GM19395 (cell line): ENCODE results near the gene TBRG4.
"Not testable (repeated sequence)": the region's sequence is repeated elsewhere in the genome, so short reads cannot be mapped to it uniquely, and the experiment has no call there.

Experiments used
- ATAC-seq: cut with Tn5 transposase; IDR thresholded peaks from one replicate; pipeline ENCODE4 v1.9.1; 2021; ENCODE audit warnings: mild to moderate bottlenecking, moderate library complexity; ENCODE audit not compliant: unreplicated experiment

Gene TBRG4

DNA sequence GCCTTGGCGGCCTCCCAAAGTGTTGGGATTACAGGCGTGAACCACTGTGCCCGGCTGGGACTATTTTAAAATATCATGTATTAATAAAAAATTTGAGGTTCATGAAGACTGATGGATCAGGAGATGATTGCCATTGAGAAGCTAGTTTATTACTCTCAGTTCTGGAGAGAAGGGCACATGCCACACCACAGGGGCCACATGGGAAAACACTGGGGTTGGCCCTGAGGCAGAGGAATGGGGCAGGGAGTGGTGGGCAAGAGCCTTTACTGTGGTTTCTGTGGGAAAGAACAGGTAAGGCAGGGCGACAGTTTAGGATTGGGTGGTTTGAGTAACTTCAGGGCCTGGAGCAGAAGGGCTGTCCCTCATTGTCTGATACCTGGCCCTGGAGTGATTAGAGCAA is 6.8 kb upstream of the TBRG4 start:
- no peak for ATAC-seq

DNA sequence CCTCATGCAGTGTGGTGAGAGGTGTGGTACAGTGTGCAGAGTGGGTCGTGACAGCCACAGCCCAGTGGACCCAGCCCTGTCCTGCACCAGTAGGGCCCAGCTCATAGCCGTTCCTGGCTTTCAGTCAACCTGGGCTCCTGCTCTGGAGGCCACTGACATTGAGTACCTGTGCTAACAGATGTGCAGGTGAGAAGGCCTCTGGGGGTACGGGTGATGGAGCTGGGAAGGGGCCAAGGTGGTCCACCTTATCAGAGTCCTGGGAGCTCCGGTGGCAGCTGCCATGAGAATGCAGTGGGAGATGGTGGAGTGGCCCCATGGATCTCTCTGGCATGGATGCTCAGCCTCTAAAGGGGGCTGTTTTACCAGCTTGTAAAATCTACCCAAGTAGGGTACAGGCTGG is 6.1 kb upstream of the TBRG4 start:
- no peak for ATAC-seq

DNA sequence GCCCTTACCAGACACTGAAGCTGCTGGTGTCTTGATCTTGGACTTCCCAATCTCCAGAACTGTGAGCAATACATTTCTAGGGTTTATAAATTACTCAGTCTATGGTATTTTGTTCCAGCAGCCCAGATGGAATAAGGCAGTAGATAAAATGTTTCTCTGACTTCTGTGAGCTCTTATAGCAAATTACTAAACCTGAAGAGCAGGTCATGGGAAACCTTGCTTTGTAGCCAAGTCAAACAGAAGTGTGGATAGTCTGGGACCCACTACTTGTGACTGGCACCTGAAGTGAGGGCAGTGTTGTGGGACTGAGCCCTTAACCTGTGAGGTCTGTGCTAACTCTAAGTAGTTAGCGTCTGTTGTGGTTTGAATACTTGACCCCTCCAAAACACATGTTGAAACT is 4.6 kb upstream of the TBRG4 start:
- no peak for ATAC-seq

DNA sequence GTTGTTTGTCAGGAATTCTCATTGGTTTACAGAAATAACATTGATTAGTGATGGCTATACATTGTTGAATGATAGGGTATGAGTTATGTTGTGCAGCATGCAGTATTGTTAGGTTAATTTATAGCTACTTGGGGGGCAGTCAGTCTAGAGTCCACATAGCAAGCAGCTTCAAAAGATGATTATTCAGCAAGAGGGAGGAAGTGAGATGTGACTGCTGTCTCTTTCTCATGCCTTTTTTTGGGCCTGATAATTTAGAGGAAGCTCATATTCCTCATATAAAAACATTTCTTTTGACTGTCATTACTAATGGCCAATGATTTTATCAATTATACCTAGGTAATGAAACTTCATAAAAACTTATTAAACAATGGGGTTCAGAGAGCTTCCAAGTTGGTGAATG is 3.4 kb upstream of the TBRG4 start:
- ATAC-seq: no peak

DNA sequence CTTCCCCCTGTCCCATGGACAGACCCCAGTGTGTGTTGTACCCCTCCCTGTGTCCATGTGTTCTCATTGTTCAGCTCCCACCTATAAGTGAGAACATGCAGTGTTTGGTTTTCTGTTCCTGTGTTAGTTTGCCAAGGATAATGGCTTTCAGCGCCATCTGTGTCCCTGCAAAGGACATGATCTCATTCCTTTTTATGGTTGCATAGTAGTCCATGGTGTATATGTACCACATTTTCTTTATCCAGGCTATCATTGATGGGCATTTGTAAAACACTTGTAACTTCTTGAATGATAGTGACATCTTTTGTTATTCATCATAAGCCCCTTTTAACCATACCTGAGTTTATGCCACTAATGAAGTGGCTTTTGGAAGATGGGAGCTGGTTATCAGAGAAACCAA is 2.8 kb upstream of the TBRG4 start:
- not testable (repeated sequence) for ATAC-seq

DNA sequence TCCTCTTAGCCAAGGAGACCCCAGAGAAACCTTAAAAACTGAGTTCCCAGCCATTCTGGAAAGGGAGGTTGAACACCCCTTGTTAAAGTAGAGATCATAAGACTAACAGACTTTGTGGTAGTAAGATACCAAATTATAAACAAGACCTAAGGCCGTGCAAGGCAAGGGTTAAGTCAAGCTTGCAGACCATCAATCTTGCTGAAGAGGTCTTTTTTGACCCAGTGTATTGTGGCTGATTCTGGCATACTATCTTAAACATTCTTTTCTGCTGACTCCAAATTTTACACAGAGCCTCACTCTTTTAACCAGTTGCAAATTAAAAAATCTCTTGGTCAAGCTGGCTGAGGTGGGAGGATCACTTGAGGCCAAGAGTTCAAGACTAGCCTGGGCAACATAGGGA is 1.2 kb upstream of the TBRG4 start:
- ATAC-seq: no peak

DNA sequence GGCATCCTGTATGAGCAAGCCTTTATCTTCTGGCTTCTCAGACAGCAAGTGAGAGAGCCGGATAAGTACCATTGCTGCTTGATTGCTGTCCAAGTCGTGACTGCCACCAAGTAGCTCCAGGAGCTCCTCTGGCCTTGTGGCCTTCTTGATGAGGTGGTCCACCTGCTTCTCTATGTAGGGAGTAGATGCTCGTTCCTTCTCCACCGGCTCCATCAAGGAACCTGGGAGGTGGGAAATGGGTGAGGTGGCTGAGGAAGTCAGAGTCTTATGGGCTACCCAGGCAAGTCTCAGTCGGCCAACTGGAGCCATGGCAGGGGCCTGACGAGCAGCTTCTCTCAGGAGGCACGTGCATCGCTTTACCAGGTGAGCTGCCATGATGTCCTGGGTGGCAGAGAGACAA is 2.6 kb downstream of the TBRG4 start:
- ATAC-seq: no peak

DNA sequence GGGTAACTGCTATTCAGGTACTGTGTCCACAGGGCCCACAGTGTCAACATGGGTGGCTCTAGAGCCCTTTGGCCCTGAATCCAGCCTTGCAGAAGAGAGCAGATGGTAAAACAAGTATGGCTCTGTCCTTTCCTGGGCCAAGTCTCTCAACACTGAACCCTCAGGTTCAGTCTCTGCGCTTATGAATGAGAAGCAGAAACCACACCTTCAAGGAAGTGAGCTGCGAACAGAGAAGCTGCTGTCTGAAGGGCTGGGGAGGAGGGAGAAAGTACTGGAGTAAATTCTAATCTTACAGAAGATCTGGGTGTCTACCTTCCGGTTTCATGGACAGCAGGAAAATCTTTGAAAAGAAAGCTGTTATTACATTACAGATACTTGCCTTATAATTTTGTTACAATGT is 4.1 kb downstream of the TBRG4 start:
- no peak for ATAC-seq

DNA sequence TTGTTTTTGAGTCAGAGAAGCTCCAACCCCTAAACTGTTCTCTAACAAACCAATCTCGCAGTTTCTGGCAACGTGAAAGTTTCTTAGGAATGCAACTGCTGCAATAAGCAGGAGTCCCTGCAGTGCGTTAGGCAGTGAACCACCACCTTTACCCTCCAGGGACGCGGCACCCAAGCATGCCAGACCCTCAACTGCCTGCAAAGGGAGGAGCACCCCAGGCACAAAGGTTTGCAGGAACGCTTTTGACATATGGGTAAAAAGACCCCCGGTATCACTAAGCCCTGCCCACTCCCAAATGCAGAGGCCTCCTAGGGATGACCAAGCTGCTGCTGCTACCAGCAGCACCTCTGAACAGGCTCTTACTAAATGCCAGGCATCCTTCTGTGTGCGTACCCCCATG is 4.7 kb downstream of the TBRG4 start:
- no peak for ATAC-seq

DNA sequence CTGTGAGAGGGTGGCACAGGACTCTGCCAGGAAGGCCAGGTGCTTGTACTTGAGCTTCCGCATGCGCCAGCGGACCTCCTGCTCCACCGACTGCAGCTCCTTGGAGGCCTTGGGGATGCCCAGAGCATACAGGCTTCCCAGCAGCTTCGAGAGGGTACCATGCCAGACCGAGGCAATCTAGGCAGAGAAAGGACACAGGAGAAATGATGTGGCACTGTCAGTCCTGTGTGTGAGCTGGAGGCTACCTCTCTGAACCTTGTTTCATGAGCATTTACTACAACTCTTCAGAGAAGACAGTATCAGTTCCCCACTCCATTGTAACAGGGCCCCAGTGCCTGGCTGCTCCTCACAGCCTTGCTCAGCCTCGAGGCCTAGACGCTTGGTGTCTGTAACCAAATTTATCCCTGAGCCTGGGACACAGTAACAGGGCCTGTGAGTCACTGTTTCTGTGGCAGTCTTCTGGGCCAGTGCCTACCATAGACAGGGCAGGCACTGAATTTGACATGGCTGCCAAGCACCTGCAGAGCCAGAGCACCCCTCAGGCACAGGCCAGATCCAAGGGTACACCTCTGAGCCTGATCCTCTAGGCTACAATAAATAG is 5.8 kb downstream of the TBRG4 start:
- no peak for ATAC-seq

DNA sequence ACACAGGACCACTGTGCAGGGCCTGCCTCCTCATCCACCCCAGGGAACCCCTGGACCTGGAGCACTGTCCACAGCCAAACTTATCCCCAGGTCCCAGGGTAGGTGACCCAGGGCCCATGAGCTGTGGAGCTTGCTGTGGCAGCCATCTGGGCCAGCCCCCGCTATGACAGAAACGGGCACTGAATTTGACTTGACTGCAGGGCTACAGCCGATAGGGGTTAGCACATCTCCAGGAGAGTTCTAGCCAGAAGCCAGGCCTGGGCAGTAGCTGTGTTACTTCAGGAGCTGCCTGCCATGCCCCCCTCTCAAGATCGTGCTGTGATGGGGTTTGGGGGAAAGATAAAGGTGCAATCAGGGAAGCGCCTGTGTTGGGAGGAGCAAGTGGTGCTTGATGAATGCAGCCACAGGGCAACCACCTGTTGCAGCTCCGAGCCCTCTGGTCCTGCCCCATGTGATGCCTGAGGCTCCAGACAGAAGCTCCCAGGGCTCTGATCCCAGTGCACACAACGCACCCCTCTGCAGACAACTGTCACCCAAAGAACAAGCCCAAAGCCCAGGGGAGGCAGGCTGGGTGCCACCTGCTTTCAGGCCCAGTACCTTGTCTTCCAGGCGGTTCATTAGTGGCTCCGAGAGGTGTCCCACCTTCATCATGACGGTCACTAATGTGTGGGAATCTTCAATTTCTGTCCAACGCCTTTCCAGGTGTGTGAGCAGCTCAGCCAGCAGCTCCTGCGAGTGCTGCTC is 6.5 kb downstream of the TBRG4 start:
- ATAC-seq: no peak

DNA sequence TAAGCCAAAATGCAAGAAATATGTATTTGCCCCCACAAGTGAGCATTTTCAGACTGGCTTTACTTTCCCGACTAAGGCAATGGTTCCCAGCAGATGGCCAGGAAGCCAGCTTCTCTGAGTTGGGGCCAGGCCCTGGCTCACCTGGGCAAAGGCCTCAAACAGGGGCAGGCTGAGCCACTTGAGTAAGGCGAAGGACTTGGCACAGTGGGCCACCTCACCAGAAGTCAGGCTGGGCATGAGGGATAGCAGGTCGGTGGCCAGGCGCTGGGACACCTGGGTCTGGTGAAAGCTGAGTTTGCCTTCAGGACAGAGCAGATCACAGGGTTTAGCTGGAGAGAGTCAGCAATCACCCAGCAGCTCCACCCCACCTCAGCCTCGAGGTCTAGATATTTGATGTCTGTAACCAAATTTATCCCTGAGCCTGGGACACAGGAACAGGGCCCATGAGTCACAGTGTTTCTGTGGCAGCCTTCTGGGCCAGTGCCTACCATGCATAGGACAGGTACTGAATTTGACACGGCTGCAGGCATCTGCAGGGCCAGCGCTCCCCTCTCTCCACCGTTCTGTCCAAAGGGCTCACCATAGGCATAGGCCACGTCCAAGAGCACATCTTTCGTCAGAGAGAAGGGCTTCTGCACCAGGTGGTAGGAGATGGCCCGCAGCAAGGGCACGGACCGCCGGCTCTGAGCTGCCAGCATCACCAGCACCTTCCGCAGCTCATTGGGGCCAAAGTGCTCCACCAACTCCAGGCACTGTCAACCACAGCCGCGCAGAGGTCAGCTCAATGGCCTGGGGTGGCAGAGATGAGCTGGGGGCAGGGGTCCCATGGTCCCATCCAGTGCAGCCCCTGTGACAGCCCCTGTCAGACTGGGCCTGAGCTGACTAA is 7.3 kb downstream of the TBRG4 start:
- ATAC-seq: no peak

DNA sequence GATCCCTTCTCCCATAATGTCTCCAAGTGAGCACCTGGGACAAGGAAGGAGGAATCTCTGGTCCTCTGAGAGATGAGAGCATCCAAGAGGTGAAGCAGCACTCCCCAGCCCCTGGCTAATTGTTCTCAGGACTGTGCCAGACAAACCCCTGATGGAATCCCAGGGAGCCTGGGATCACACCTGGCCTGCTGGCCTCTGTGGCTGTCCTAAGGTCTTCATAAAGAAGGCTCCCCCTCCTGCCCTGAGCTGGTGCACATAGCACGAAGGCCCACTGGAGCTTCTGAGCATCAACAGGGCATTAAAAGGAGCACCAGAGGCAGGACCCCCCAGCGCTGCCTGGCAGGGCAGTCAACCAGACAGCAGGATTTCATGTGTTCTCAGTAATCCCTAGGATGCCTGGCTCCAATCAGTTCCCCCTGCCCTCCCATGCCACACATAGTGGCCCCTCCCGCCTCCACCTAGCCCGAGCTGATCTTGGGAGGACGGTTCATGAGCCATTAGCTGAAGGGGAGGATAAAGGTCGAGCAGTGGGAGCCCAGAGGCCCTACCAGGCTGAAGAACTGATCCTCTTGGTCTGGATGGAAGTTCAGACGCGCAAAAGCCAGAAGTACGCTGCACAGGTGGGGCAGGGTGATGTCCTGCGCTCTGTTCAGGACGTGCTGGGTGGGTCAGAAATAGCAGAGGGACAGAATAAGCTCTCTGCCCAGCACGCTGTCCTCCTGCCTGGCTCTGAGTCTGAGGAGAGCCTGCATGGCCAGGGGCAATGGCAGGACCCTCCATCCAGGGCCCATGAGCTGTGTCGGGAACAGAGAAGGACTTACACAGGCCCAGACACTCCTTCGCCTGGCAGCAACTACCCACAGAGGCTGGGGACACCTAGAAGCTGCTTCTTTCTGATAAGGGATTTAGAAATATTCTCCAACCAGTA is 8.4 kb downstream of the TBRG4 start:
- ATAC-seq: no peak

DNA sequence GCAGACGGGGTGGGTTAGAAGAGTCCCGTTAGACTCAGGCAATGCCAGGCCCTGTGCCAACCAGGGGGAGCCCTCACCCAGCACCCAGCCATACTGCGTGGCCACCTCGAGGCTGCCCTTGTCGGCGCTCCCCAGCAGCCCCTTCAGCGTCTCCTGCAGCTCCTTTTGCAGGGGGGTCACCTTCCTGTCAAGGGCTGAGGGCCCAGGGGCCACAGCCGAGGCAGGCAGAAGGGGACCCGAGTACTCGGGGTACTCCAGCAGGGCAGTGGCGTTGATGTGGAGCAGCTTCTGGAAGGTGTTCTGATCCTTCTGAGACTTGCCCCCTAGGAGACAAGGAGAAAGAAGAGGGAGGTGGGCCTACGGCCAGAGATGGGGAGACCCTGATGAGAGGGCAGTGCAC is 9.7 kb downstream of the TBRG4 start:
- no peak for ATAC-seq

DNA sequence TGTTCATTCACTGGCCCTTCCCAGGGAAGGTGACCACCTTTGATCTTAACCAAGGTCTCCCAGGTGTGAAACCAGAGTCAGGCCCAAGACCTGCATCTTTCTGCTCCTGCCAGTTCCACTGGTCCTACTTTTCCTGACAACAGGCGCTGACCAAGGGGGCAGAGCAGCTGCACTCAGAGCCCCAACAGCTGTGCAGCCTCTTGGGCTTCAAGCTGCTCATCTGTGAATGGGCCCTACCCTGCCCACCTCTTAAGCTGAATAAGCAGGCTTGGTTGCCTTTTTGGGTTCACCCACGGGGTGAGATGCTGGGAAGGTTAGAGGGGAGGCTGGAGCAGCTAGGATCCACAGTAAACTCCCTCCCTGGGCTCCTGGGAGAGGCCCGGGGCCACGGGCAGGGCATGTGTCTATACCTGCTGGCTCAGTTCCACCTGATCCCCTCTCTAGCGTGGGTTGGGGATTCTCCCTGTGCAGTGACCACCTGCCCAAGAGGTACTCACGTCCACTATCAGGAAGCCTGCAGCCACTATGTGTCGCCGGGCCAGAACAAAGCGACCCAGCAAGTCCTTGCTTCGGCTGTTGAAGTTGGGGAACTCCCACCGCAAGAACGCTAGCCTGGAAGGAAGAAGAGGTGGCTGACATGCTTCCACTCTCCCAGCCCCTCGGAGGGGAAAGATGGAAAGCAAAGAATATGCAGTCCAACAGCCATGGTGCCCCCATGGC is 10.6 kb downstream of the TBRG4 start:
- no peak for ATAC-seq

DNA sequence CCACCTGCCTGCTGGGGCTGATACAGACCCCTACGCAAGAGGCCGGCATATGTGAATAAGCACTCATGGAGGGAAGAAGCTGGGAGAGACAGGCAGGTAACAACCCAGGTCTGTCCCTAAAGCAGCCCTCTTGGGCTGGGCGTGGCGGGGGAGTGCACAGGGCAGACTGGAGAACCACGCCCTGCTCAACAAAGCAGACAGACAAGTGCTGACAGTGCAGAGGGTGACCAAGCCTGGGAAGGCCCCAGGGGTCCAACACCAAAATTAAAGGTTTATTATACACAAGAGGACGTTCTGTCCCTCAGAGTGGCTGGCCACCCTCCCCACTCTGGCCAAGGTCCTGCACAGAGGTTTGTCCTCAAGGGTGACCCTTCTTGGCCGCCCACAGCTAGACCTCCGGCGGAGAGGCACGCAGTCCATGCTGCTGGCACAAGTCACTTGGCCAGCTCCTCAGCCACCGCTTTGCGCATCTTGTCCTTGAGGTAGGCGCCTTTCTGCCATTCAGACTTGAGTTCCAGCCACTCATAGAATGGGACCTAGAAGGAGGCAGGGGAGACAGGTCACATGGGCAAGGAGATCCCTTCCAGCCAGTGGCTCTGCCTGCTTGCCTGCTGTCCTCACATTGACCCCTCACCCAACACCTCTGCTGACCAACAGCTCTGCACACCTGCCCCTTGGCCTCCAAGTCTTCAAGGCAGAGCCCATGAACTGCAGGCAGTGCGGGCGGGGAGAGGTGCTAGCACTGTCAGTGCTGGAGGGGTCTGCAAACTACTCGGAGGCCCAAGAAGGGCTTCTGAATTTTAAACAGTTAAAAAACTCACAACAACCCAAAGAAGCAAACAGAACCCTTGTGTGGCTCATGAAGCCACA is 11.4 kb downstream of the TBRG4 start:
- no peak for ATAC-seq

DNA sequence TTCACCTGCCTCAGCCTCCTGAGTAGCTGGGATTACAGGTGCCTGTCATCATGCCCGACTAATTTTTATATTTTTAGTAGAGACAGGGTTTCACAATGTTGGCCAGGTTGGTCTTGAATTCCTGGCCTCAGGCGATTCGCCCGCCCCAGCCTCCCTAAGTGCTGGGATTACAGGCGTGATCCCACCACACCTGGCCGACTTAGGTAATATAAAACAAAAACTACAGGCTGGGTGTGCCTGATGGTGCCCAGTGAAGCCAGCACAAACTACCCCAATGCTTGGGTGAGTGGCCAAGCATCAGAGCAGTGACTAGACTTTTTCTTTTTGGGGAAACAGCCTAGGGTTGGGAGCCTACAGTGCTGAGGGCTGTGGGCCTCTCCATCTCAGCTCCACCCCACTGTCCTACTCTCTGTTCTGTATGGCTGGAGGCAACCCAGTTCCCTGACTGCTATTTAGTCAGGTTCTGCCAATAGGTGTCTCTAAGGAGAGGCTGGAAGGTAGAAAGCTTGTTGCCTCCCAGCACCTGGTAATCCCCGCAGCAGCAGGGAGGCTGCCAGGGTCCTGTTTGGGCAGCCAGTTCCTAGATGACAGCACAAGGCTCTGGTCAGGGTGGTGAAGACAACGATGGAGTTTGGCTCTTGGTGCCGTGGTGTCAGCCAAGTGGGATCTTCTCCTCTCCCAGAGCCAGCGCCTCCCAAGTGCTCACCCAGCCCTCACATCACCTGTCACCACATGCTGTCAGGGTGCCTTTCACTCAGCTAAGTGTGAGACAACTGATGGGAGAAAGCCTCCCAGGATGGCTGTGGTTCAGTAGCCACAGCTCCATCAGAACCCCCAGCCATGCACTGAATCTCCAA is 12.3 kb downstream of the TBRG4 start:
- no peak for ATAC-seq

DNA sequence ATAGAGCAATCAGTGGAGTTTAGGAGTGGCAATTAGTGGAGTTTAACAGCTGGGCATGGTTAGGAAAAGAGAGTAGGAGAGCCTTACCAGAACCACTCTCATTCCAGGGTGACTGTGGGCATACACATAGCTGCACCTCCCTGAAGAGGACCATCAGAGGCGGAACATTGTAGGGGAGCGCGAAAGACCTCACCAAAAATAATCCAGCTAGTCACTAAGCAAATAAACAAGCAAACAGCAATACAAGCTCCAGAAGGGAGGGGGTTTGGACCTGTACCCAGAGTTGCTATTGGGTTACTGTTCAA is 18.6 kb downstream of the TBRG4 start:
- no peak for ATAC-seq
